ENCODE measurements around the gene UBE2O.

UBE2O gene

GRCh38 chr17:76495663-76496400, 42.9 kb upstream of the UBE2O start:
- Histone ChIP-seq H3K4me3 (ENCODE audit: low read depth in 1 of 2, low read length in 2 of 2) (no peak overlapping the region), H3K36me3 (ENCODE audit: insufficient read depth, low read length) (no peaks in the 10 kb centered on the region), H3K27me3 (ENCODE audit: control insufficient read depth in 1 of 2, insufficient read depth in 2 of 2, low read length in 2 of 2) (no peaks in the 10 kb centered on the region), H3K4me1 (ENCODE audit: insufficient read depth, low read length) (peaks cover 25% of the 10 kb centered on the region), H3K9ac (ENCODE audit: low read length) (no peak overlapping the region), H3K9me3 (ENCODE audit: low read length) (no peaks in the 10 kb centered on the region), H3K27ac (ENCODE audit: low read depth, low read length) (no peak overlapping the region)

GRCh38 chr17:76493505-76494167, 40.7 kb upstream of the UBE2O start:
- Histone ChIP-seq H3K27ac (ENCODE audit: low read depth, low read length) (no peak overlapping the region), H3K4me1 (ENCODE audit: insufficient read depth, low read length) (peaks cover 17% of the 10 kb centered on the region), H3K27me3 (ENCODE audit: control insufficient read depth in 1 of 2, insufficient read depth in 2 of 2, low read length in 2 of 2) (no peaks in the 10 kb centered on the region), H3K9me3 (ENCODE audit: low read length) (no peaks in the 10 kb centered on the region), H3K4me3 (ENCODE audit: low read depth in 1 of 2, low read length in 2 of 2) (no peak overlapping the region), H3K9ac (ENCODE audit: low read length) (no peak overlapping the region), H3K36me3 (ENCODE audit: insufficient read depth, low read length) (no peaks in the 10 kb centered on the region)

- Histone ChIP-seq H3K27me3 (ENCODE audit: control insufficient read depth in 1 of 2, insufficient read depth in 2 of 2, low read length in 2 of 2) (no peaks in the 10 kb centered on the region), H3K4me1 (ENCODE audit: insufficient read depth, low read length) (peaks cover 11% of the 10 kb centered on the region), H3K9ac (ENCODE audit: low read length) (no peak overlapping the region)
Measured at GRCh38 chr17:76492989-76493501, 40.1 kb upstream of the UBE2O start.

GRCh38 chr17:76492123-76492988, 39.4 kb upstream of the UBE2O start:
- Histone ChIP-seq H3K36me3 (ENCODE audit: insufficient read depth, low read length) (no peaks in the 10 kb centered on the region), H3K9me3 (ENCODE audit: low read length) (no peaks in the 10 kb centered on the region), H3K27ac (ENCODE audit: low read depth, low read length) (no peak overlapping the region), H3K4me1 (ENCODE audit: insufficient read depth, low read length) (peaks cover 4% of the 10 kb centered on the region), H3K4me3 (ENCODE audit: low read depth in 1 of 2, low read length in 2 of 2) (no peak overlapping the region), H3K27me3 (ENCODE audit: control insufficient read depth in 1 of 2, insufficient read depth in 2 of 2, low read length in 2 of 2) (no peaks in the 10 kb centered on the region), H3K9ac (ENCODE audit: low read length) (no peak overlapping the region)

More at GRCh38 chr17:76492989-76493501, 40.1 kb upstream of the UBE2O start:
- Histone ChIP-seq H3K27ac (ENCODE audit: low read depth, low read length) (no peak overlapping the region), H3K36me3 (ENCODE audit: insufficient read depth, low read length) (no peaks in the 10 kb centered on the region), H3K9me3 (ENCODE audit: low read length) (no peaks in the 10 kb centered on the region), H3K4me3 (ENCODE audit: low read depth in 1 of 2, low read length in 2 of 2) (no peak overlapping the region)

GRCh38 chr17:76491271-76492122, 38.5 kb upstream of the UBE2O start:
- H3K4me1 ChIP-seq (ENCODE audit: insufficient read depth, low read length): peaks cover 3% of the 10 kb centered on the region
- no peak overlapping the region for H3K27ac ChIP-seq (ENCODE audit: low read depth, low read length)
- no peaks in the 10 kb centered on the region for H3K27me3 ChIP-seq (ENCODE audit: control insufficient read depth in 1 of 2, insufficient read depth in 2 of 2, low read length in 2 of 2)
- no peaks in the 10 kb centered on the region for H3K9me3 ChIP-seq (ENCODE audit: low read length)
- H3K9ac ChIP-seq (ENCODE audit: low read length): no peak overlapping the region
- no peak overlapping the region for H3K4me3 ChIP-seq (ENCODE audit: low read depth in 1 of 2, low read length in 2 of 2)
- no peaks in the 10 kb centered on the region for H3K36me3 ChIP-seq (ENCODE audit: insufficient read depth, low read length)

- H3K27me3 ChIP-seq (ENCODE audit: control insufficient read depth in 1 of 2, insufficient read depth in 2 of 2, low read length in 2 of 2): no peaks in the 10 kb centered on the region
- no peak overlapping the region for H3K9ac ChIP-seq (ENCODE audit: low read length)
- no peak overlapping the region for H3K4me3 ChIP-seq (ENCODE audit: low read depth in 1 of 2, low read length in 2 of 2)
- H3K4me1 ChIP-seq (ENCODE audit: insufficient read depth, low read length): no peaks in the 10 kb centered on the region
- no peaks in the 10 kb centered on the region for H3K36me3 ChIP-seq (ENCODE audit: insufficient read depth, low read length)
- H3K9me3 ChIP-seq (ENCODE audit: low read length): no peaks in the 10 kb centered on the region
- no peak overlapping the region for H3K27ac ChIP-seq (ENCODE audit: low read depth, low read length)
Measured at GRCh38 chr17:76490112-76490710, 37.3 kb upstream of the UBE2O start.

GRCh38 chr17:76487451-76488192, 34.7 kb upstream of the UBE2O start:
- Histone ChIP-seq H3K4me3 (ENCODE audit: low read depth in 1 of 2, low read length in 2 of 2) (no peak overlapping the region), H3K27me3 (ENCODE audit: control insufficient read depth in 1 of 2, insufficient read depth in 2 of 2, low read length in 2 of 2) (no peaks in the 10 kb centered on the region), H3K27ac (ENCODE audit: low read depth, low read length) (no peak overlapping the region), H3K9ac (ENCODE audit: low read length) (no peak overlapping the region), H3K36me3 (ENCODE audit: insufficient read depth, low read length) (no peaks in the 10 kb centered on the region), H3K4me1 (ENCODE audit: insufficient read depth, low read length) (no peaks in the 10 kb centered on the region), H3K9me3 (ENCODE audit: low read length) (no peaks in the 10 kb centered on the region)

GRCh38 chr17:76485569-76485968, 32.6 kb upstream of the UBE2O start:
- no peak overlapping the region for H3K27ac ChIP-seq (ENCODE audit: low read depth, low read length)
- no peaks in the 10 kb centered on the region for H3K4me1 ChIP-seq (ENCODE audit: insufficient read depth, low read length)
- H3K9me3 ChIP-seq (ENCODE audit: low read length): no peaks in the 10 kb centered on the region
- no peaks in the 10 kb centered on the region for H3K36me3 ChIP-seq (ENCODE audit: insufficient read depth, low read length)
- no peak overlapping the region for H3K9ac ChIP-seq (ENCODE audit: low read length)
- H3K27me3 ChIP-seq (ENCODE audit: control insufficient read depth in 1 of 2, insufficient read depth in 2 of 2, low read length in 2 of 2): no peaks in the 10 kb centered on the region
- H3K4me3 ChIP-seq (ENCODE audit: low read depth in 1 of 2, low read length in 2 of 2): no peak overlapping the region

GRCh38 chr17:76484228-76484725, 31.3 kb upstream of the UBE2O start:
- Histone ChIP-seq H3K27ac (ENCODE audit: low read depth, low read length) (no peak overlapping the region), H3K4me1 (ENCODE audit: insufficient read depth, low read length) (no peaks in the 10 kb centered on the region), H3K4me3 (ENCODE audit: low read depth in 1 of 2, low read length in 2 of 2) (no peak overlapping the region), H3K9me3 (ENCODE audit: low read length) (no peaks in the 10 kb centered on the region), H3K36me3 (ENCODE audit: insufficient read depth, low read length) (no peaks in the 10 kb centered on the region), H3K9ac (ENCODE audit: low read length) (no peak overlapping the region), H3K27me3 (ENCODE audit: control insufficient read depth in 1 of 2, insufficient read depth in 2 of 2, low read length in 2 of 2) (no peaks in the 10 kb centered on the region)
